Psoas muscle (tissue), 8 donors: Measurements from ENCODE around the gene ZBTB8A. TPM values are rescaled to one million over a fixed set of nuclear protein-coding genes. Genes with fewer than 3 reads are reported as not detected.

Experiments
- ATAC-seq, 4 donors: fragments of 200-7000 bp; cut with Tn5 transposase; one replicate each; pipeline ENCODE4 v1.9.1; 2020; ENCODE audit warnings: moderate library complexity in 3 of 4, mild to moderate bottlenecking in 2 of 4
- DNase-seq, 2 donors: peaks; one replicate each; pipeline ENCODE4 v3.0.0-alpha.2; 2020
- H3K27ac ChIP-seq: fragments of 200-600 bp; one replicate; pipeline ENCODE4 v1.8.0; 2022
- H3K27me3 ChIP-seq, 3 donors: fragments of 200-600 bp in 1 of 3; one replicate each; pipeline versions ENCODE4 v1.6.1 to v1.8.0; 2013 to 2022; ENCODE audit warnings: low read length in 2 of 3, mild to moderate bottlenecking in 2 of 3, moderate library complexity in 1 of 3; ENCODE audit not compliant: insufficient read depth in 3 of 3
- H3K36me3 ChIP-seq, 2 donors: fragments of 200-600 bp in 1 of 2; one replicate each; pipeline versions ENCODE4 v1.6.1 to v1.8.0; 2013 to 2022; ENCODE audit warnings: low read depth in 1 of 2, mild to moderate bottlenecking in 1 of 2, moderate library complexity in 1 of 2; ENCODE audit not compliant: insufficient read depth in 1 of 2
- H3K4me1 ChIP-seq: fragments of 200-600 bp; one replicate; pipeline ENCODE4 v1.8.0; 2022
- H3K4me3 ChIP-seq: fragments of 200-600 bp; one replicate; pipeline ENCODE4 v1.8.0; 2022; ENCODE audit warnings: mild to moderate bottlenecking
- H3K9me3 ChIP-seq: fragments of 200-600 bp; one replicate; pipeline ENCODE4 v1.8.0; 2022
- CTCF ChIP-seq: fragments of 200-600 bp; IDR thresholded peaks from one replicate; pipeline ENCODE4 v1.8.0; 2022; ENCODE audit warnings: antibody characterized with exemption
- WGBS, 3 donors: extraction: QIAGEN DNeasy Blood & Tissue Kit; methylation state at CpG; one replicate each; pipeline versions ENCODE4 v1.1.6 to v1.1.7; 2013; 5-methylcytosine and 5-hydroxymethylcytosine counted together
- intact Hi-C, 2 donors: fragments of 100-400 bp; cut with DNase I; formaldehyde crosslinking; loops; one replicate each; pipeline versions ENCODE4 v1.11.0 to v1.14.2; 2022
- polyA plus RNA-seq, 3 donors: library from polyadenylated mRNA; stranded (reverse); fragments of 200-250 nt; gene quantifications; one replicate each; pipeline ENCODE4 v1.2.3, GENCODE V29; 2013
- total RNA-seq, 4 donors: library from RNA; stranded (reverse); fragmentation: NEBNext Ultra II Directional in 2 of 4; extraction: Animal tissue kit (Norgen Biotek cat#: 25700) in 2 of 4; gene quantifications; one replicate each; pipeline versions ENCODE4 v1.2.1 to v1.2.4, GENCODE V29; 2021 to 2023
- donor health status: healthy with polysubstance abuse.
- donor health status: DM: no; HTN: no; CAD: no; lungs with moderate emphysema.
- donor health status: Bipolar disorder and iron deficiency.
- donor health status: healthy.
- donor health status: DM: yes; HTN: yes; CAD: no.
- donor health status: DM: no; HTN: no; CAD: no.
- donor health status: DM: no; HTN: no; CAD: no.
- donor health status: DM: yes; HTN: yes; CAD: no.

ZBTB8A gene
- total and polyA plus RNA-seq, 7 donors: 1.6 to 3.6 (median 2.5) TPM

- DNase-seq (no peak), ATAC-seq (no peak)
- Histone ChIP-seq H3K4me1 (peaks cover 3% of the 10 kb centered on the region), H3K4me3 (no peak overlapping the region), H3K36me3 (peaks cover 0 to 20% of the 10 kb centered on the region in 2 donors), H3K27me3 (no peaks in the 10 kb centered on the region), H3K27ac (no peak overlapping the region), H3K9me3 (no peaks in the 10 kb centered on the region)
- TF ChIP-seq CTCF: no peak
- intact Hi-C loops: no loop called here
- WGBS, 3 donors: 91 to 94% (median 91%) methylated on average over 11 of the region's 11 CpGs
These were observed 67.5 kb downstream of the ZBTB8A start for GRCh38 chr1:32606565-32607371.

- ATAC-seq: no peak
- Histone ChIP-seq H3K4me3 (no peak overlapping the region), H3K27me3 (no peaks in the 10 kb centered on the region), H3K4me1 (peaks cover 3% of the 10 kb centered on the region), H3K9me3 (no peaks in the 10 kb centered on the region), H3K36me3 (peaks cover 0 to 9% of the 10 kb centered on the region in 2 donors), H3K27ac (no peak overlapping the region)
- intact Hi-C loops: no loop called here
- no peak for DNase-seq
- 77 to 83% (median 79%) methylated on average over 4 of the region's 4 CpGs for WGBS, 3 donors
- TF ChIP-seq CTCF: no peak
These were observed 70.0 kb downstream of the ZBTB8A start for GRCh38 chr1:32609180-32609579.

GRCh38 chr1:32611859-32612188 lies 72.6 kb downstream of the ZBTB8A start:
- peak in 1 of 4 donors; percentile 59 for ATAC-seq
- Histone ChIP-seq H3K36me3 (no peaks in the 10 kb centered on the region), H3K4me1 (peaks cover 3% of the 10 kb centered on the region), H3K27me3 (no peaks in the 10 kb centered on the region), H3K4me3 (peak overlapping the region; percentile 78), H3K9me3 (no peaks in the 10 kb centered on the region), H3K27ac (peak overlapping the region; percentile 78)
- 5 to 12% (median 7%) methylated on average over 12 of the region's 12 CpGs for WGBS, 3 donors
- TF ChIP-seq CTCF: no peak
- DNase-seq: no peak
- intact Hi-C loops: loop anchor here in 1 of 2 donors (5.0 kb wide), 1 partner anchor 90 kb away; no protein-coding TSS in a partner anchor

GRCh38 chr1:32612189-32612881 lies 73.1 kb downstream of the ZBTB8A start:
- intact Hi-C loops: loop anchor here in 1 of 2 donors (5.0 kb wide), 1 partner anchor 90 kb away; no protein-coding TSS in a partner anchor
- ATAC-seq (peak; percentile 100), DNase-seq (peak; percentile 91 to 95)
- peak overlapping the region; percentile 78 for H3K4me3 ChIP-seq
- peaks cover 3% of the 10 kb centered on the region for H3K4me1 ChIP-seq
- no peaks in the 10 kb centered on the region for H3K36me3 ChIP-seq
- no peaks in the 10 kb centered on the region for H3K9me3 ChIP-seq
- H3K27me3 ChIP-seq: no peaks in the 10 kb centered on the region
- peak; percentile 17 for TF ChIP-seq CTCF
- 3 to 7% (median 5%) methylated on average over 34 to 35 of the region's 35 CpGs for WGBS, 3 donors
- H3K27ac ChIP-seq: peak overlapping the region; percentile 78
